ENCODE results near the gene HLA-DMB. TPM values are rescaled to one million over a fixed set of nuclear protein-coding genes. Genes with fewer than 3 reads are reported as not detected.

The HLA-DMB gene
- total RNA-seq, 6 donors from 2014 or later = 35.6 to 233 (median 80.6) TPM

DNA sequence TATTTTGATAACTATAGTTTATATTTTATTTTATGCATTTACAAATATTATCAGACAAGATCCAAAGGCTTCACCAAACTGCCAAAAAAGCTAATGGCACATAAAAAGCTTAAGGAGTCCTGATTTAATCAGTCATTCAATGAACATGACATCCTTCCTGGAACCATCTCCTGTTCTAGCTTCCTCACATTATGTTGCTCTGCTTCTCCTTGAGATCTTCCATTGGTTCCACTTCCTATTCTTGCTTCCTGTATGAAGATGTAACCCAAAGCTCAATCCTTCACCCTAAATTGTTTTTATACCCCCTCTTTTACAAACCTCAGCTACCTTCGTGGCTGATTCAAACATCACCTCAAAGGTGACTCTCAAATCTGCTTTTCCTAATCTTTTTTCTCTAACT is 23.0 kb upstream of the HLA-DMB start:
- no peak overlapping the region for H3K4me3 ChIP-seq
- H3K9me3 ChIP-seq = no peaks in the 10 kb centered on the region
- H3K27me3 ChIP-seq = no peaks in the 10 kb centered on the region
- H3K4me1 ChIP-seq = peaks cover 28 to 43% (median 37%) of the 10 kb centered on the region in 4 donors
- TF ChIP-seq POLR2AphosphoS5 (IDR thresholded peaks at IDR 0.05) (no peak), EP300 (IDR thresholded peaks at IDR 0.05) (no peak), POLR2A (IDR thresholded peaks at IDR 0.05) (no peak)
- TF ChIP-seq, protein P1, sequence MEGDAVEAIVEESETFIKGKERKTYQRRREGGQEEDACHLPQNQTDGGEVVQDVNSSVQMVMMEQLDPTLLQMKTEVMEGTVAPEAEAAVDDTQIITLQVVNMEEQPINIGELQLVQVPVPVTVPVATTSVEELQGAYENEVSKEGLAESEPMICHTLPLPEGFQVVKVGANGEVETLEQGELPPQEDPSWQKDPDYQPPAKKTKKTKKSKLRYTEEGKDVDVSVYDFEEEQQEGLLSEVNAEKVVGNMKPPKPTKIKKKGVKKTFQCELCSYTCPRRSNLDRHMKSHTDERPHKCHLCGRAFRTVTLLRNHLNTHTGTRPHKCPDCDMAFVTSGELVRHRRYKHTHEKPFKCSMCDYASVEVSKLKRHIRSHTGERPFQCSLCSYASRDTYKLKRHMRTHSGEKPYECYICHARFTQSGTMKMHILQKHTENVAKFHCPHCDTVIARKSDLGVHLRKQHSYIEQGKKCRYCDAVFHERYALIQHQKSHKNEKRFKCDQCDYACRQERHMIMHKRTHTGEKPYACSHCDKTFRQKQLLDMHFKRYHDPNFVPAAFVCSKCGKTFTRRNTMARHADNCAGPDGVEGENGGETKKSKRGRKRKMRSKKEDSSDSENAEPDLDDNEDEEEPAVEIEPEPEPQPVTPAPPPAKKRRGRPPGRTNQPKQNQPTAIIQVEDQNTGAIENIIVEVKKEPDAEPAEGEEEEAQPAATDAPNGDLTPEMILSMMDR (IDR thresholded peaks at IDR 0.05) = no peak
- ATAC-seq (ENCODE audit: low FRiP score in 2 of 2) (no peak), DNase-seq (no peak)
- peak overlapping the region in 1 of 4 donors; percentile 23 for H3K27ac ChIP-seq
- H3K36me3 ChIP-seq = no peaks in the 10 kb centered on the region
- 47 to 60% methylated on average over 1 of the region's 1 CpG for WGBS, 2 donors

DNA sequence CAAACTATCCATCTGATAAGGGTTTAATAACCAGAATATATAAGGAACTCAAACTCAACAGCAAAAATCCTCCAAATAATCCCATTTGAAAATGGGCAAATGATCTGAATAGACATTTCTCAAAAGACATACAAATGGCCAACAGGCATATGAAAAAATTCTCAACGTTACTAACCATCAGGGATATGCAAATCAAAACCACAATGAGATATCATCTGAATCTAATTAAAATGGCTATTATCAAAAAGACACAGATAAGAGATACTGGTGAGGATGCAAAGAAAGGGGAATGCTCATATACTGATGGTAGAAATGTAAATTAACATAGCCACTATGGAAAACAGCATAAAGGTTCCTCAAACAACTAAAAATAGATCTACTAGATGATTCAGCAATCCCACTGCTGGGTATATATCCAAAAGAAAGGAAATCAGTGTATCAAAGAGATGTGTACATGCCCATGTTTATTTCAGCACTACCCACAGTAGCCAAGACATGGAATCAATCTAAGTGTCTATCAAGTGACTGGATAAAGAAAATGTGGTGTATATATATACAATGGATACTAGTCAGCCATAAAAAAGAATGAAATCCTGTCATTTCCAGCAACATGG is 21.5 kb upstream of the HLA-DMB start:
- no peaks in the 10 kb centered on the region for H3K27me3 ChIP-seq
- WGBS, 2 donors = 50 to 58% methylated on average over 1 of the region's 1 CpG

DNA sequence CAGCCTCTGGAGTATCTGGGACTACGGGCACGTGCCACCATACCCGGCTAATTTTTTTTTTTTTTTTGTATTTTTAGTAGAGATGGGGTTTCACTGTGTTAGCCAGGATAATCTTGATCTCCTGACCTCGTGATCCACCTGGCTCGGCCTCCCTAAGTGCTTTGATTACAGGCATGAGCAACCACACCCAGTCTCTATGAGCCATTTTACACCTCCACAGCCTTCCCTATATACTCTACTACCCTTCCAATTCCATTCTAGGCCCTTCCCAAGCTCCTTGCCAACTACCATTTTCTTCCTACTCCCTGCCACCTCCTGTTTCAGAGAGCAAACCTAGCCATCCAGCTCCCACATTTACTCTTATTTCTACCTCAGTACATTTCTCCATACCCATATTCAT is 19.7 kb upstream of the HLA-DMB start:
- H3K36me3 ChIP-seq = no peaks in the 10 kb centered on the region
- TF ChIP-seq, protein P1 (IDR thresholded peaks at IDR 0.05) = no peak
- TF ChIP-seq POLR2A (IDR thresholded peaks at IDR 0.05) = no peak
- no peak for TF ChIP-seq EP300 (IDR thresholded peaks at IDR 0.05)
- TF ChIP-seq POLR2AphosphoS5 (IDR thresholded peaks at IDR 0.05) = no peak
- no peaks in the 10 kb centered on the region for H3K27me3 ChIP-seq
- ATAC-seq (ENCODE audit: low FRiP score in 2 of 2) (no peak), DNase-seq (no peak)
- 91 to 95% methylated on average over 5 of the region's 5 CpGs for WGBS, 2 donors
- peaks cover 11 to 25% (median 18%) of the 10 kb centered on the region in 4 donors for H3K4me1 ChIP-seq
- H3K9me3 ChIP-seq = no peaks in the 10 kb centered on the region
- no peak overlapping the region for H3K27ac ChIP-seq
- no peak overlapping the region for H3K4me3 ChIP-seq

More for the DNA sequence above, 21.5 kb upstream of the HLA-DMB start:
- H3K4me3 ChIP-seq = no peak overlapping the region
- DNase-seq = no peak
- no peaks in the 10 kb centered on the region for H3K36me3 ChIP-seq
- no peak overlapping the region for H3K27ac ChIP-seq
- TF ChIP-seq POLR2A (IDR thresholded peaks at IDR 0.05) (no peak), EP300 (IDR thresholded peaks at IDR 0.05) (no peak), POLR2AphosphoS5 (IDR thresholded peaks at IDR 0.05) (no peak)
- TF ChIP-seq, protein P1 (IDR thresholded peaks at IDR 0.05) = no peak
- H3K9me3 ChIP-seq = no peaks in the 10 kb centered on the region
- no peak for ATAC-seq (ENCODE audit: low FRiP score in 2 of 2)
- peaks cover 28 to 43% (median 34%) of the 10 kb centered on the region in 4 donors for H3K4me1 ChIP-seq

DNA sequence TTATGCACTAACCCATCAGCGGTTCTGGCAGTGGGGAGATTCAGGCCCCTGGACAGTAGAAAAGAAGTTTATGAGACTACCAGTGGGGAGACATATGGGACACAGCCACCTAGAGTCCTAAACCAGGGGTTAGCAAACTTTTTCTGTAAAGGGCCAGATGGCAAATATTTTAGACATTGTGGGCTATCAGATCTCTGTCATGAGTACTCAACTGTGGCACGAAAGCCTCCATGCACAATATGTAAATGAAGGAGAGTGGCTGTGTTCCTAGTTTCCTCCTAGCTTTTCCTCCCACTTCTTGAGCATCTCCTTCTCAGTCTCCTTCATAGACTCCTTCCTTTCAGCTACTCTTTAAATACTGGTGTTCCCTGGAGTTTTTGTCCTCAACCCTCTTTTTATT is 15.3 kb upstream of the HLA-DMB start:
- 88 to 89% methylated on average over 2 of the region's 2 CpGs for WGBS, 2 donors

More for the DNA sequence above, 15.3 kb upstream of the HLA-DMB start:
- Histone ChIP-seq H3K4me3 (no peak overlapping the region), H3K27me3 (no peaks in the 10 kb centered on the region), H3K27ac (no peak overlapping the region), H3K9me3 (no peaks in the 10 kb centered on the region), H3K4me1 (peaks cover 19 to 29% (median 20%) of the 10 kb centered on the region in 4 donors), H3K36me3 (no peaks in the 10 kb centered on the region)
- DNase-seq (no peak), ATAC-seq (ENCODE audit: low FRiP score in 2 of 2) (no peak)
- TF ChIP-seq POLR2AphosphoS5 (IDR thresholded peaks at IDR 0.05) = no peak
- no peak for TF ChIP-seq POLR2A (IDR thresholded peaks at IDR 0.05)
- TF ChIP-seq EP300 (IDR thresholded peaks at IDR 0.05) = no peak
- TF ChIP-seq, protein P1 (IDR thresholded peaks at IDR 0.05) = no peak
